Measurements from ENCODE around the gene HDAC9.
"Not testable (repeated sequence)": the region's sequence is repeated elsewhere in the genome, so short reads cannot be mapped to it uniquely, and the experiment has no call there.

Gene HDAC9

GRCh38 chr7:18976715-18977471 is 481.3 kb downstream of the HDAC9 start:
- no peaks in the 10 kb centered on the region for H3K36me3 ChIP-seq (ENCODE audit: control insufficient read depth, insufficient read depth, low read length)
- H3K18ac ChIP-seq (ENCODE audit: low read length): no peak overlapping the region
- no peak overlapping the region for H4K8ac ChIP-seq (ENCODE audit: low read depth, low read length)
- no peak overlapping the region for H3K56ac ChIP-seq (ENCODE audit: low read length)
- H3K27me3 ChIP-seq (ENCODE audit: insufficient read depth, low read length, poor library complexity): no peaks in the 10 kb centered on the region
- DNase-seq: no peak
- no peak overlapping the region for H2AK5ac ChIP-seq (ENCODE audit: low read length)
- no peak overlapping the region for H3K27ac ChIP-seq (ENCODE audit: low read depth, low read length)
- H3K23ac ChIP-seq (ENCODE audit: low read length): no peak overlapping the region
- H3K4me2 ChIP-seq (ENCODE audit: low read length): no peak overlapping the region
- H3K79me2 ChIP-seq (ENCODE audit: control insufficient read depth, insufficient read depth, low read length): no peaks in the 10 kb centered on the region
- no peak overlapping the region for H3K4me3 ChIP-seq (ENCODE audit: low read length)
- H3K4ac ChIP-seq (ENCODE audit: low read depth, low read length): no peak overlapping the region
- H2BK5ac ChIP-seq (ENCODE audit: low read length): no peak overlapping the region
- WGBS (ENCODE audit: extremely low coverage, insufficient coverage, low lambda C conversion rate): no CpG with 5 or more reads among the region's 6 CpGs
- H4K5ac ChIP-seq (ENCODE audit: low read length): no peak overlapping the region
- no peaks in the 10 kb centered on the region for H3K79me1 ChIP-seq (ENCODE audit: low read length)
- H3K9ac ChIP-seq (ENCODE audit: low read length): no peak overlapping the region
- no peak overlapping the region for H2BK120ac ChIP-seq (ENCODE audit: low read depth, low read length)
- H2BK15ac ChIP-seq (replicated peaks; ENCODE audit: low read depth): no peak overlapping the region
- no peaks in the 10 kb centered on the region for H3K4me1 ChIP-seq (ENCODE audit: control insufficient read depth, low read depth, low read length)

- H3K9ac ChIP-seq (ENCODE audit: low read length): no peak overlapping the region
- no peak overlapping the region for H3K18ac ChIP-seq (ENCODE audit: low read length)
- H2AK5ac ChIP-seq (ENCODE audit: low read length): no peak overlapping the region
- no peak for DNase-seq
- H2BK15ac ChIP-seq (replicated peaks; ENCODE audit: low read depth): no peak overlapping the region
- no peaks in the 10 kb centered on the region for H3K4me1 ChIP-seq (ENCODE audit: control insufficient read depth, low read depth, low read length)
- no peaks in the 10 kb centered on the region for H3K36me3 ChIP-seq (ENCODE audit: control insufficient read depth, insufficient read depth, low read length)
- H3K27me3 ChIP-seq (ENCODE audit: insufficient read depth, low read length, poor library complexity): no peaks in the 10 kb centered on the region
- H3K23ac ChIP-seq (ENCODE audit: low read length): no peak overlapping the region
- WGBS (ENCODE audit: extremely low coverage, insufficient coverage, low lambda C conversion rate): no CpG with 5 or more reads among the region's 2 CpGs
- no peaks in the 10 kb centered on the region for H3K79me2 ChIP-seq (ENCODE audit: control insufficient read depth, insufficient read depth, low read length)
- H3K79me1 ChIP-seq (ENCODE audit: low read length): no peaks in the 10 kb centered on the region
- H3K4me2 ChIP-seq (ENCODE audit: low read length): no peak overlapping the region
- no peak overlapping the region for H3K4ac ChIP-seq (ENCODE audit: low read depth, low read length)
- no peak overlapping the region for H4K5ac ChIP-seq (ENCODE audit: low read length)
- no peak overlapping the region for H4K8ac ChIP-seq (ENCODE audit: low read depth, low read length)
- no peak overlapping the region for H3K56ac ChIP-seq (ENCODE audit: low read length)
- H3K4me3 ChIP-seq (ENCODE audit: low read length): no peak overlapping the region
- no peak overlapping the region for H3K27ac ChIP-seq (ENCODE audit: low read depth, low read length)
- H2BK5ac ChIP-seq (ENCODE audit: low read length): no peak overlapping the region
- no peak overlapping the region for H2BK120ac ChIP-seq (ENCODE audit: low read depth, low read length)
These were observed 482.6 kb downstream of the HDAC9 start for GRCh38 chr7:18978108-18978495.

GRCh38 chr7:18990700-18991099 is 495.2 kb downstream of the HDAC9 start:
- H3K79me1 ChIP-seq (ENCODE audit: low read length); H3K27ac ChIP-seq (ENCODE audit: low read depth, low read length); H2BK120ac ChIP-seq (ENCODE audit: low read depth, low read length); DNase-seq; H3K27me3 ChIP-seq (ENCODE audit: insufficient read depth, low read length, poor library complexity); H3K23ac ChIP-seq (ENCODE audit: low read length); H3K4me1 ChIP-seq (ENCODE audit: control insufficient read depth, low read depth, low read length); H4K8ac ChIP-seq (ENCODE audit: low read depth, low read length); H3K4me2 ChIP-seq (ENCODE audit: low read length); H2BK5ac ChIP-seq (ENCODE audit: low read length); H2BK15ac ChIP-seq (replicated peaks; ENCODE audit: low read depth); H2AK5ac ChIP-seq (ENCODE audit: low read length); H3K4ac ChIP-seq (ENCODE audit: low read depth, low read length); H4K5ac ChIP-seq (ENCODE audit: low read length); H3K4me3 ChIP-seq (ENCODE audit: low read length); H3K18ac ChIP-seq (ENCODE audit: low read length); H3K36me3 ChIP-seq (ENCODE audit: control insufficient read depth, insufficient read depth, low read length); H3K9ac ChIP-seq (ENCODE audit: low read length); H3K79me2 ChIP-seq (ENCODE audit: control insufficient read depth, insufficient read depth, low read length); H3K56ac ChIP-seq (ENCODE audit: low read length): not testable (repeated sequence)
- WGBS (ENCODE audit: extremely low coverage, insufficient coverage, low lambda C conversion rate): no CpG with 5 or more reads among the region's 20 CpGs

- Histone ChIP-seq H4K8ac (ENCODE audit: low read depth, low read length) (no peak overlapping the region), H3K4me2 (ENCODE audit: low read length) (no peak overlapping the region), H3K9ac (ENCODE audit: low read length) (no peak overlapping the region), H3K56ac (ENCODE audit: low read length) (no peak overlapping the region), H3K18ac (ENCODE audit: low read length) (no peak overlapping the region), H3K79me2 (ENCODE audit: control insufficient read depth, insufficient read depth, low read length) (no peaks in the 10 kb centered on the region), H3K79me1 (ENCODE audit: low read length) (no peaks in the 10 kb centered on the region), H3K27ac (ENCODE audit: low read depth, low read length) (no peak overlapping the region), H2BK15ac (replicated peaks; ENCODE audit: low read depth) (no peak overlapping the region), H2BK5ac (ENCODE audit: low read length) (no peak overlapping the region), H2BK120ac (ENCODE audit: low read depth, low read length) (no peak overlapping the region), H3K36me3 (ENCODE audit: control insufficient read depth, insufficient read depth, low read length) (no peaks in the 10 kb centered on the region), H3K4me3 (ENCODE audit: low read length) (no peak overlapping the region), H2AK5ac (ENCODE audit: low read length) (no peak overlapping the region), H3K4ac (ENCODE audit: low read depth, low read length) (no peak overlapping the region), H3K27me3 (ENCODE audit: insufficient read depth, low read length, poor library complexity) (no peaks in the 10 kb centered on the region), H4K5ac (ENCODE audit: low read length) (no peak overlapping the region), H3K4me1 (ENCODE audit: control insufficient read depth, low read depth, low read length) (no peaks in the 10 kb centered on the region), H3K23ac (ENCODE audit: low read length) (no peak overlapping the region)
- WGBS (ENCODE audit: extremely low coverage, insufficient coverage, low lambda C conversion rate): no CpG with 5 or more reads among the region's 3 CpGs
- no peak for DNase-seq
These were observed 498.6 kb downstream of the HDAC9 start for GRCh38 chr7:18993933-18994668.

GRCh38 chr7:18995270-18995671 is 499.7 kb downstream of the HDAC9 start:
- Histone ChIP-seq H3K27me3 (ENCODE audit: insufficient read depth, low read length, poor library complexity) (no peaks in the 10 kb centered on the region), H3K56ac (ENCODE audit: low read length) (no peak overlapping the region), H3K79me2 (ENCODE audit: control insufficient read depth, insufficient read depth, low read length) (no peaks in the 10 kb centered on the region), H3K36me3 (ENCODE audit: control insufficient read depth, insufficient read depth, low read length) (no peaks in the 10 kb centered on the region), H2BK5ac (ENCODE audit: low read length) (no peak overlapping the region), H3K23ac (ENCODE audit: low read length) (no peak overlapping the region), H3K4ac (ENCODE audit: low read depth, low read length) (no peak overlapping the region), H3K18ac (ENCODE audit: low read length) (no peak overlapping the region), H3K4me3 (ENCODE audit: low read length) (no peak overlapping the region), H3K9ac (ENCODE audit: low read length) (no peak overlapping the region), H3K79me1 (ENCODE audit: low read length) (no peaks in the 10 kb centered on the region), H3K27ac (ENCODE audit: low read depth, low read length) (no peak overlapping the region), H4K5ac (ENCODE audit: low read length) (no peak overlapping the region), H3K4me1 (ENCODE audit: control insufficient read depth, low read depth, low read length) (no peaks in the 10 kb centered on the region), H4K8ac (ENCODE audit: low read depth, low read length) (no peak overlapping the region), H3K4me2 (ENCODE audit: low read length) (no peak overlapping the region), H2BK15ac (replicated peaks; ENCODE audit: low read depth) (no peak overlapping the region), H2BK120ac (ENCODE audit: low read depth, low read length) (no peak overlapping the region), H2AK5ac (ENCODE audit: low read length) (no peak overlapping the region)
- no peak for DNase-seq
- no CpG with 5 or more reads among the region's 3 CpGs for WGBS (ENCODE audit: extremely low coverage, insufficient coverage, low lambda C conversion rate)

All from mesendoderm (in vitro differentiated cells).